Lower leg skin (tissue), 4 donors: ENCODE measurements around the gene TRPC4AP. TPM values are rescaled to one million over a fixed set of nuclear protein-coding genes. Genes with fewer than 3 reads are reported as not detected.

ENCODE experiments used
- DNase-seq, 2 donors: peaks; one replicate each; pipeline ENCODE4 v3.0.0-alpha.2; 2019; ENCODE audit warnings: low spot score in 2 of 2
- H3K4me3 ChIP-seq: fragments of 200-600 bp; sonication (generic); 2 replicates; pipeline ENCODE4 v1.5.1; 2017; ENCODE audit warnings: mild to moderate bottlenecking, low read depth; ENCODE audit not compliant: poor library complexity, severe bottlenecking
- POLR2A ChIP-seq, 2 donors: fragments of 450-650 bp; IDR thresholded peaks; one replicate each; pipeline ENCODE4 v1.6.1; 2016 to 2017; ENCODE audit warnings: antibody characterized with exemption in 2 of 2, mild to moderate bottlenecking in 1 of 2, moderate library complexity in 1 of 2
- WGBS, 2 donors: methylation state at CpG; one replicate each; pipeline ENCODE4 v1.1.5; 2018; 5-methylcytosine and 5-hydroxymethylcytosine counted together
- intact Hi-C: fragments of 100-400 bp; cut with DNase I; formaldehyde crosslinking; loops from one replicate; pipeline ENCODE4 v1.15.0; 2023; ENCODE audit warnings: low total_unique reads
- microRNA counts, 2 donors: library from miRNA; unstranded; fragments of <30 nt; microRNA quantifications; one replicate each; lab custom pipeline; 2016
- microRNA-seq, 2 donors: library from miRNA; unstranded; fragments of <30 nt; microRNA quantifications; one replicate each; pipeline ENCODE4, GENCODE V29; 2016; ENCODE audit warnings: borderline replicate concordance in 2 of 2, borderline number of aligned reads in 1 of 2
- total RNA-seq, 4 donors: library from RNA; depleted of rRNA; stranded (reverse); fragments of >200 nt; gene quantifications; one replicate each; pipeline ENCODE4 v1.1.0, GENCODE V29; 2016
- TF ChIP-seq, protein P1 (sequence below), 3 donors: fragments of 450-650 bp; IDR thresholded peaks; one replicate each; pipeline ENCODE4 v1.5.1; 2016; ENCODE audit warnings: antibody characterized with exemption in 3 of 3, mild to moderate bottlenecking in 3 of 3, moderate library complexity in 2 of 3

Gene TRPC4AP
- total RNA-seq, 4 donors from 2014 or later = 40.3 to 64.5 (median 50.0) TPM

DNA sequence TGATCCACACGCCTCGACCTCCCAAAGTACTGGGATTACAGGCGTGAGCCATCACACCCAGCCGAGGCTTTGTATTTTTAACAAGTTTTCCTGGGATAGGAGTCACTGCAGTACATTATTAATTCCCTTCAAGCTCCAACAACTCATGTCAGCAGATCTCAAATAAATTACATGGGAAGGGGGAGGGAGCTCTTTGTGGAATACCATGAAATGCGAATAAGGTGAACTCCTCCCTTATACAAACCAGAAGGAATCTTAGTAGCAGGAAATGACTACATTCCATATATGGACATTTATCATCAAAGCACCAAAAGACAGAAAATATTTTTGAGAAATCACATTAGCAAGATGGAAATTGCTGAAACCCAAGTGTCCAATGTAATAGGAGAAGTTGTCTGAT, 139.9 kb downstream of the TRPC4AP start:
- WGBS, 2 donors = 53 to 62% methylated on average over 5 of the region's 5 CpGs
- intact Hi-C loops = no loop called here
- TF ChIP-seq, protein P1, sequence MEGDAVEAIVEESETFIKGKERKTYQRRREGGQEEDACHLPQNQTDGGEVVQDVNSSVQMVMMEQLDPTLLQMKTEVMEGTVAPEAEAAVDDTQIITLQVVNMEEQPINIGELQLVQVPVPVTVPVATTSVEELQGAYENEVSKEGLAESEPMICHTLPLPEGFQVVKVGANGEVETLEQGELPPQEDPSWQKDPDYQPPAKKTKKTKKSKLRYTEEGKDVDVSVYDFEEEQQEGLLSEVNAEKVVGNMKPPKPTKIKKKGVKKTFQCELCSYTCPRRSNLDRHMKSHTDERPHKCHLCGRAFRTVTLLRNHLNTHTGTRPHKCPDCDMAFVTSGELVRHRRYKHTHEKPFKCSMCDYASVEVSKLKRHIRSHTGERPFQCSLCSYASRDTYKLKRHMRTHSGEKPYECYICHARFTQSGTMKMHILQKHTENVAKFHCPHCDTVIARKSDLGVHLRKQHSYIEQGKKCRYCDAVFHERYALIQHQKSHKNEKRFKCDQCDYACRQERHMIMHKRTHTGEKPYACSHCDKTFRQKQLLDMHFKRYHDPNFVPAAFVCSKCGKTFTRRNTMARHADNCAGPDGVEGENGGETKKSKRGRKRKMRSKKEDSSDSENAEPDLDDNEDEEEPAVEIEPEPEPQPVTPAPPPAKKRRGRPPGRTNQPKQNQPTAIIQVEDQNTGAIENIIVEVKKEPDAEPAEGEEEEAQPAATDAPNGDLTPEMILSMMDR (IDR thresholded peaks at IDR 0.05) = no peak
- no peak for TF ChIP-seq POLR2A (IDR thresholded peaks at IDR 0.05)
- no peak for DNase-seq
- H3K4me3 ChIP-seq = no peak overlapping the region

MicroRNAs within 50 kb of the gene (microRNA counts, 767-probe panel; counts per million panel counts)
- microRNA hsa-miR-499a-3p (lab: Ali Mortazavi, UCI) (0 to 358 counts per million in 2 donors), microRNA hsa-miR-499a-5p (lab: Ali Mortazavi, UCI) (0 to 358 counts per million in 2 donors), microRNA hsa-miR-499b-3p (lab: Ali Mortazavi, UCI) (0 to 358 counts per million in 2 donors), microRNA hsa-miR-499b-5p (lab: Ali Mortazavi, UCI) (0 to 358 counts per million in 2 donors)

Small RNA genes lying within 50 kb of the gene (microRNA-seq; reads per million reads assigned to microRNA genes)
- gene MIR499A (0 reads per million in 2 donors), gene MIR499B (0 reads per million in 2 donors)

Other genes with a start within 250 kb of the TRPC4AP start
- 10 to 100 TPM in 2 of 4 donors, 1 to 10 TPM in 2; 8.6 to 12.9 (median 9.6) TPM for gene GGT7, start 220.0 kb downstream of the TRPC4AP start, total RNA-seq
- 10 to 100 TPM; 54.3 to 98.1 (median 71.5) TPM for gene ACSS2, start 216.2 kb downstream of the TRPC4AP start, total RNA-seq
- gene GSS, start 137.0 kb downstream of the TRPC4AP start, total RNA-seq = 10 to 100 TPM; 49.9 to 56.7 (median 52.9) TPM
- gene MYH7B, start 136.9 kb downstream of the TRPC4AP start, total RNA-seq = under 1 TPM; 0.10 to 0.27 (median 0.18) TPM
- gene EDEM2, start 54.5 kb upstream of the TRPC4AP start, total RNA-seq = 10 to 100 TPM in 3 of 4 donors, 1 to 10 TPM in 1; 8.8 to 18.7 (median 16.6) TPM
- 10 to 100 TPM in 3 of 4 donors, 1 to 10 TPM in 1; 5.7 to 32.2 (median 26.1) TPM for gene PROCR, start 79.3 kb upstream of the TRPC4AP start, total RNA-seq
- under 1 TPM in 3 of 4 donors, not detected in 1; 0.11 to 0.71 (median 0.27) TPM for gene MMP24, start 133.9 kb upstream of the TRPC4AP start, total RNA-seq
- gene MMP24OS, start 185.3 kb upstream of the TRPC4AP start, total RNA-seq = 10 to 100 TPM; 22.7 to 47.6 (median 25.4) TPM
- 100 to 1,000 TPM; 148 to 240 (median 177) TPM for gene EIF6, start 192.0 kb upstream of the TRPC4AP start, total RNA-seq
- 10 to 100 TPM; 54.4 to 85.7 (median 68.6) TPM for gene FAM83C, start 199.6 kb upstream of the TRPC4AP start, total RNA-seq